ENCODE measurements around the gene WNT3.

GRCh38 chr17:46730679-46731078, 87.8 kb downstream of the WNT3 start:
- TF ChIP-seq CTCF (IDR thresholded peaks at IDR 0.05): no peak
- TF ChIP-seq POLR2A (IDR thresholded peaks at IDR 0.05): no peak

Measured in esophagus squamous epithelium (tissue), 4 donors.